GM19372 (cell line): ENCODE data around the gene MED25.

Source experiments
- ATAC-seq: cut with Tn5 transposase; IDR thresholded peaks from one replicate; pipeline ENCODE4 v1.9.1; 2021; ENCODE audit warnings: mild to moderate bottlenecking, low read depth, moderate library complexity; ENCODE audit not compliant: unreplicated experiment

MED25 gene

DNA sequence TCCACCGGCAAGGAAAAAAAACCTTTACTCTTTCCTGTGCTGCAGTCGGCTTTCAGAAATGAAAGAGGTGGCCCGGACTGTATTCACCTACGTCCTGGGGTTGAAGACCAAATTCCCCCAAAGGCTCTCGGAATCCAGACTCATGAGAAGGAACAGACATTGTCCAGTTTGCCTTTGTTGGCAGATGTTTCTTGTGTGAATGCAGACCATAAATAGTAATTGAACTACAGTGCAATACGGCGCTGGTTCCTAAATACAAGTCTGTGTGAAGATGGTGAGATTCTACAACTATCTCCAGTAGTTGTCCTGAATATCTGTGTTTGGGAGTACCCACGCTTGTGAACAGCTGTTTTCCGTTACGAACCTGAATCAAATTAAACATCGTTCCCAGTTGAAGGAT is 21.6 kb downstream of the MED25 start:
- ATAC-seq: no peak

DNA sequence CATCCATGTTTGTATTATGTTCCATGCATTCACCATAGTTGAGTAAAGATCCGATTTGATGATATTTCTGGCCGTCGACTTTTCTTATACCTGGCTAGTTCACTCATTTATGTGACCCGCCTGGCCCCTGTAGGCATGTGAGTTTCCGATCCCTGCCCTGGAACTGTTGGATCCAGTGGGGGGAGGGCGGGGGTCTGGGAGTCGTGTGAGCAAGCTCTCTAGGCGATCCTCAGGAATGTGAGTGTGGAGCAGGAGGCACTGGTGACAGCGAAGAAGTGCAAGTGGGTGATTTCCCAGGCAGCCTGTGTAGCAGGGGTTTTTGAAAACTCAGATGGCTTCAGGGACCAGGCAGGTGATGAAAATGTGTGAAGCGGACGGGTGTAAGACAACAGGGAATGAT is 22.2 kb downstream of the MED25 start:
- ATAC-seq: no peak

DNA sequence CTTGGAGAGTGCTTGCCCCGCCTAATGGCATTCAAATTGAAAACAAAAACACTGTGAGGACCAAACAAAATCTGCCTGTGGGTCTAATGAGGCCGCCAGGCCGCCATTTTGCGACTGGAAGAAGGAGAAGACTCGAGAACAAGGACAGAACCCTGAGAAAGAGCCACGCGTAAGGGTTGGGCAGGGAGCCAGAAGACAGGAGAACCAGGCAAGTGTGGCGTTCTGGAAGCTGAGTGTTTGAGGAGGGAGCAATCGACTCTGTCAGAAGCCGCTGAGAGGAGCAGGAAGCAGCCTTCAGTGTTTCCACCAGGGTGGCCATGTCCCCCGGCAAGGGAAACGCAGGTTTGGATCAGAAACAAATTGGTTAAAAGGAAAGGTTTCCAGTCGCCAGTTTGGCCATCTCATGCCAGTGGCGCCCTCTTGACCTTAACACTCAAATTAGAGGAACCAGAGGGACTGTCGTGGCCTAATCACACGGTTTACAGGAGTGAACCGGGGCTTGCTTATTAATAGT is 22.7 kb downstream of the MED25 start:
- ATAC-seq: no peak

DNA sequence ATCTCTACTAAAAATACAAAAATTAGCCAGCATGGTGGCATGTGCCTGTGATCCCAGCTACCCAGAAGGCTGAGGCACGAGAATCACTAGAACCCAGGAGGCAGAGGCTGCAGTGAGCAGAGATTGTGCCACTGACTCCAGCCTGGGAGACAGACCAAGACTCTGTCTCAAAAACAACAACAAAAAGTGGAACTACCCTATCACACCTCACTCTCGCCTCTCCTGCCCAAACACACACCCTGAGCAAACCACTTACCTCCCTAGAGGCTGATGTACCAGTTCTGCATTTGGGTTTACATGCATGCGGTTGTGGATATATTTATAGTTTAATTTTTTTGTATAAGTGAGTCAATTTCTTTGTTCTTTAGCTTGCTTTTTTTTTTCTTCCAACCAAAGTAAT is 25.2 kb downstream of the MED25 start:
- no peak for ATAC-seq

DNA sequence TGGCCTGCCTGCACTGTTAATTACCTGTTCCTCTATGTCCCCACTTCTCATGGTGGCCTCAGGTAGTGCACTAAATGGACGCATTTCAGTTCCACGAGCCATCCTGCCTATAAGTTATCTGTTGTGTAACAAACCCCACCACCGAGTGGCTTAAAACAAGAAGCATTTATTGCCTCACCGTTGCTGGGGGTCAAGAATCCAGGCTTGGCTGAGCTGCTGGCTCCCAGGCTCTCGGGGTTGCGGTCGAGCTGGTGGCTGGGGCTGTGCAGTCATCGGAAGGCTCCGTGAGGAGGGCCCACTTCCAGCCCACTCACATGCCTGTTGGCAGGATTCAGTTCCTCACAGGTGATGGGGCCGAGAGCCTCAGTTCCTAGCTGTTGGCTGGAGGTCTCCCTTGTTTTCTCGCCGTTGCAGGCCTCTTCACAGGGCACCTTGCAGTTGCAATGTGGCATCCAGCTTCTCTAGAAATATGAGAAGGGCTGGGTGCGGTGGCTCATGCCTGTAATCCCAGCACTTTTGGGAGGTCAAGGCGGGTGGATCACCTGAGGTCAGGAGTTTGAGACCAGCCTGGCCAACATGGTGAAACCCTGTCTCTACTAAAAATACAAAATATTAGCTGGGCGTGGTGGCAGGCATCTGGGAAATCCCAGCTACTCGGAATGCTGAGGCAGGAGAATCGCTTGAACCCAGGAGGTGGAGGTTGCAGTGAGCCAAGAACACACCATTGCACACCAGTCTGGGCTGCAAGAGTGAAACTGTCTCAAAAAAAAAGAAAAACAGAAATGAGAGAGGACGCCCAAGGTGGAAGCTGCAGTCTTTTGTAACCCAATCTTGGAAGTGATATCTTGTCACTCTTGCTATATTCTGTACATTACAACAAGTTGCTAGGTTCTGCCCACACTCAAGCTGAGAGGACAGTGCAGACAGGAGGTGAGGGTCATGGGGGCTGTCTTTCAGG is 26.3 kb downstream of the MED25 start:
- no peak for ATAC-seq

DNA sequence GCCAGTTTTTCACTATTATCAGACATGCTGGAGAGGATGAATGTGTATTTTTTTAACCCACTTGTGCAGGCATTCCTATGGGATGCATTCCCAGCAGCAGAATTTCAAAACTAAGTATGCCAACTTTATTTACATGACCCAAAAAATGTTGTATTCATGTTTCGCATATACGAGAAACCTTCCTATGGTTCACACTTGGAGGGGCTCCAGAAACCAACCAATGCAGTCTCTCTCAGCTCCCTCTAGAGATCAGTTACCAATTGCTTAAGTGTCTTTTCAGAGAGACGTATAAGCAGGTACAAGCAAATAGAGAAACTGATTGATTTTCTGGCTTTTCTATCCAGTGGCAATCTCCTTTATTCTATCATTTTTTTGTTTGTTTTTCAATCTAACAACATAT is 27.3 kb downstream of the MED25 start:
- ATAC-seq: no peak

DNA sequence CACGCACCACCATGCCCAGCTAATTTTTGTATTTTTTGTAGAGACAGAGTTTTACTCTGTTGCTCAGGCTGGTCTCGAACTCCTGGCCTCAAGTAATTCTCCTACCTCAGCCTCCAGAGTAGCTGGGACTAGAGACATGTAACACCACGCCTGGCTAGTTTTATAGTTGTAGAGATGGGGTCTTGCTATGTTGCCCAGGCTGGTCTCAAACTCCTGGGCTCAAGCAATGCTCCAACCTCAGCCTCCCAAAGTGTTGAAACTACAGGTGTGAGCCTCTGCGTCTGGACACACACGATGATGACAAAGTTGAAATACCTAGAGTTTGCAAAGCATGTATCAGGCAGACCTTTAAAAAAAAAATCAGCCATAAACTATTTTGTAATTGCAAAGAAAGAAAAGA is 28.3 kb downstream of the MED25 start:
- no peak for ATAC-seq

DNA sequence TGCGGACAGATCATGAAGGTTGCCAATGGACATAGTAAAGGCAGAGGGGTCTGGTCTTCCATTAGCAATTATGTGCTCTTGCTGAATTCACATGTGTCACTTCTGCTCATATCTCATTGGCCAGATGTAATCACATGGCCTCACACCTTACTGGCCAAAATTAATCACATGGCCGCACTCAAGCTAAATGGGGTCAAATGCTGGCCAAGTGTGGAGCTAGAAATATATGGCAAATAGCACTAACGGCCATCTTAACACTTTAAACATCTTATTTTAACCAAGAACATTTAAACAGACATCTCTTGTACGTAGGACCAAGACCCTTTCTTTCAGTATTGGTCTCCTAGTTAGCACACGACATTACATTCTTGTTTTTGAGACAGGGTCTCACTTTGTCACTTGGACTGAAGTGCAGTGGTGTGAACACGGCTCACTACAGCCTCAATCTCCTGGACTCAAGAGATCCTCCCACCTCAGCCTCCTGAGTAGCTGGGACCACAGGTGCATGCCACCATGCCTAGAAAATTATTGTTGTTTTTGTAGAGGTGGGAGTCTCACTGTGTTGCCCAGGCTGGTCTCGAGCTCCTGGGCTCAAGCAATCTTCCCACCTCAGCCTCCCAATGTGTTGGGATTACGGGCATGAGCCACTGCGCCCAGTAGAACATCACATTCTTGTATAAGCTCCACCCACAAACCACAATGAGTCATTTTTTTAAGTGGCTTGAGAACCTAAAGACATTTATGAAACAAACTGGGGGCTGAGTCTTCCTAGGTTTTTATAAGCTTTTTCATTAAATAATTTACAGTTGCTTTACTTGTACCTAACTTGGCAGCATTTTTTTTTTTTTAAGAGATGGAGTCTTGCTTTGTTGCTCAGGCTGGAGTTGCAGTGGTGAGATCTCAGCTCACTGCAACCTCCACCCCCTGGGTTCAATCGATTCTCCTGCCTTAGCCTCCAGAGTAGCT is 29.9 kb downstream of the MED25 start:
- no peak for ATAC-seq

DNA sequence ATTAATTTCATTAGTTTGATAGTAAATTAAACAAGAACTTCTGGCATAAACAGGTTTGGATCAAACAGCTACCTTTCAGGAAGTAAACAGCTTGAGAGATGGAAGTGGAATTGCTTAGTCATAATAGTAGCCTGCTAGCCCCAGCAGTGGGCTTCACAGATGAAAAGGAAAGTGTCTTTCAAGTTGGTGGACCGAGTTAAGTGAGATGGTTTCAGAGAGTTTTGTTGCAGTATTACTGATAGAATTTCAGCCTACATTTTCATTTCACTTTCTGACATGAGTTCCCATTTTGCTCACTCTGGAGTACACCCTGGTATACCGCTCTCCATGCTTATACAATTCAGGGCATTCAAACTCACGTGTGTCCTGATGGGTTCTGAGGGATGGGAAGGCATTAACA is 30.8 kb downstream of the MED25 start:
- no peak for ATAC-seq

DNA sequence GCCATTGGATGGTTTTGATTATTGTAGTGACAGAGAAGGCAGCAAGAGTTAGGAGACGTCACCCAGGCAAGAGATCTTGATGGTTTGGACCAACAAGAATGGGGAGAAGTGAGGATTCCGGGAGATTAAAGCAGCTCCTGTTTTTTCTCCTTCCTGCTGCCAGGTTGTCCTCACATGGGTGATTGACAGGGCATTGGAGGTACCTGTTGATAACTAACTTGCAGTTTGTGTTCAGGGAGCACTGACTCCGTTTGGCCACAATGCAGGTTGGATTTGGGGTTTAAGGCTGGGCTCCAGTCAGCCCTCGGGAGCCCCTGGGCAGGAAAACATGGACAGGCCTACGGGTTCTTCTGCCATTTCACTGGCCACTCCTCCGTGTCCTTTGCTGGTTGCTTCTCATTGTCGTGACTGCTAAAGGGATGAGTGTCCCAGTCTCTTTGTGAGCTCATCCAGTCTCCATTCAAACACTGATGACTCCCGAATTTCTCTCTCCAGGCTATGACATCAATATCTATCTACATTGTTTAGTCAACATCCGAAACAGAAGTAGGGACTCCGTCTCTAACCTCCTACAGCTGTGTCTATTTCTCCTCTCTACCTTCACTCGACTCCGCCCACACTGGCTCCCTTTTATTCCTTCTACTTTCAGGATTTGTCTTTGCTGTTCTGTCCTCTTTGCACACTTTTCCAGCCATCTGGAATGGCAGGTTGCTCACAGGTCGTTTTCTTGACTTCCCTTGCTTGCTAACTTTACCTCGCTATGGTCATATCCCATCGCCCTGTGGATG is 31.5 kb downstream of the MED25 start:
- no peak for ATAC-seq

DNA sequence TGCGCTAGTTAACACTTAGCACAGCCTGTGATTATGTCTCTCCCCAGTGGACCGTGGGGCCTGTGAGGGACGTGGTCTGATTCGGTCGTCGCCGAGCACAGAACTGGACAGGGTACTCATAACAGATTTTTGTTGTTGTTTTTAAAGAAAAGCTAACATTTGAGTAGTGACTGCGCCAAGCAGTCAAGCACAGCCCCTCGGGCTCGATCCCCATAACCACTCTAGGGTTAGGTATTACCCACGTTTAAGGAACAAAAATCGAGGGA is 32.1 kb downstream of the MED25 start:
- no peak for ATAC-seq

DNA sequence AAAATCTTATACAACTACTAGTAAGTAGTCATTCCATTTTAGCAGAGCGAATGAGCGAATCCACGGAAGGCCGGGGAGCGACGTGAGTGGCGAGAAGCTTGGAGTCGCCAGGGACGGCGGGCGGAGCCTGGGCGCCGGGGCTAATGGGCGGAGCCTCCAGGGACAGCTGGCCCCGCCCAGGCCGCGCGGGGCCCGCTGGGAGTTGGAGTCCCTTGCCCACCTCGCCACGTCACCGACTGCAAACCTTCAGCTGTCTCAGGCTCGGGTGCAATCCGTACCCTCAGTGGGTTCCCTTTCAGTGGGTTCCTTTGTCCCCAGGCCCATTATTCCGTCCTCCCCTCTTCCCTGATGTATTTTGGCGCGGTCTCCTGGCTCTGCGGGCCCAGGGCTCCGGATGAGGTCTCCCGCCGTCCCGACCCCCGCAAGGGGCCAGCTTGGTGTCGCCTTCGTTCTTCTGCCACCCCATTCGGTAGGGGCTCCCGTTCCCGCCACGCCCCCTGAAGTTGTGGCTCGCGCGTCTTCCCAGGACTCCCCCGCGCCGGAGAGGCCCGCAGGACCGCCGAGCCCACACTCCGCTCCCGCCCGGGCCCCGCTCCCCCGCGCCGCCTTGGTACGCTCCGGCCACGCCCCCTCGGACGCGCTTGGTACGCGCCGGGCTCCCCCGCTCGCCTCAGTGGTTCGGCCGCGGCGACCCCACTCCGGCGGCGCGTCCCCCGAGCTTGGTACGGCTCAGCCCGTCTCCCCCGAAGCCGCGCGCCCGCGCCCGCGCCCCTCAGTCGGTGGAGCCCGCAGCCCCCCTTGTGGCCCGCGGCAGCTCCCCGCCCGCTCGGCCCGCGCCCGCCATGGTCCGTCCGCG is 32.6 kb downstream of the MED25 start, which contains the start of gene PTOV1:
TSS of gene PTOV1 (plus strand) at position 673 of the 856 bp plus-strand sequence.
- ATAC-seq: peak; percentile 74

DNA sequence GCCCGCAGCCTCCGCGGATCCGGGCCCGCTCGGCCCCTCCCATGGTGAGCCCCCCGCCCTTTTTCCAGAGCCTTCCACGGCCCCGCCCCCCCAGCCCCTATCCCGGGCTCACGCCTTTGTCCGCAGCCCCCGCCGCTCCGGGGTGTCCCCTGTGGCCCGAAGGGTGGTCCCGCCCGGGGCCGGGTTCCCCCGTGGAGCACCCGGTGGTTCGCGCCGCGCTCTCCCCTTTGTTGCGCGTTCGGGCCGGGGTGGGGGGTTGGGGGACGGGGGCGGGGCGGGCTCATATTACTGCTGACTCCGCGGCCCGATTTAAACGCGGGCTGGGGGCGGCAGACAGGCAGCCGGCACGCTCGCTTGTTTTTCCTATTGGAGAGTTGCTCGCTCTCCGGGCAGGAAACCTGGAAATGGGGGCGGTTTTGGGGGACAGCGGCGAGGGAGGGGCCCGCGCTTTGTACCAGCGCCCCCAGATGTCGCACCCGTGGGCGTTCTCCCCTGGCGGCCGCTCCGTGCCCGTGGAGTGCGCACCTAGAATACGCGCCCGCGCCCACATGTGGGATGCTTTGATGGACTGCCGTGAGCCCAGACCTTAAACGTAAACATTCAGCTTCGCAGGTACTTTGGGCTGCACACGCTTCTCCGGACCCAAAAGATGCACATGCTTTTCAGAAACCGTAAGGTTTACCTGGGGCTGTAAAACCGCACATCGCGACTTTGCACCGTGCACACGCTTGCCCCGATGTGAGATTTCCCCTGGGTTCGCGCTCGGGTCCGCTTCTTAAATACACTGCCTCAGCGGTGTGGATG is 33.6 kb downstream of the MED25 start:
- no peak for ATAC-seq

DNA sequence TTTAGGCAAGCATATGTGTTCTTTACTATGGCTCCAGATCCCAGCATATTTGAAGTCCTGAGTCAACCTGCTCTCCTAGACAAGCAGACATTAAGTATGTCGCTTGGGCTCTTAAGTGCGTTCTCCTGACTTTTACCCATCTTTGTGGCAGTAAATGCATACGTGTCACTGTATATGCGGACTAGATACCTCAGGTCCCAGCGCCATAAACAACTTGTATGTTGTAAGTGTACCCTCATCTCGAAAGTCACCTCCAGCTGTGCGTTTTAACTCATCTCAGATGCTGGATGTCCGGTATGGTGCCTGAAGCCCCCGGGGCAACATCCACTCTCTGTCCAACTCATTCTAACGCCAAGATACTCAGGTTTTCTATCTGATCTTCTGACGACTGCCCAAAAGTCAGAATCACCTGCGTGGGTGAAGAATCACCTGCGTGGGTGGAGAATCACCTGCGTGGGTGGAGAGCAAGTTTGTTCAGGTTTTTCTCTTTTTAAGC is 34.6 kb downstream of the MED25 start:
- ATAC-seq: no peak

DNA sequence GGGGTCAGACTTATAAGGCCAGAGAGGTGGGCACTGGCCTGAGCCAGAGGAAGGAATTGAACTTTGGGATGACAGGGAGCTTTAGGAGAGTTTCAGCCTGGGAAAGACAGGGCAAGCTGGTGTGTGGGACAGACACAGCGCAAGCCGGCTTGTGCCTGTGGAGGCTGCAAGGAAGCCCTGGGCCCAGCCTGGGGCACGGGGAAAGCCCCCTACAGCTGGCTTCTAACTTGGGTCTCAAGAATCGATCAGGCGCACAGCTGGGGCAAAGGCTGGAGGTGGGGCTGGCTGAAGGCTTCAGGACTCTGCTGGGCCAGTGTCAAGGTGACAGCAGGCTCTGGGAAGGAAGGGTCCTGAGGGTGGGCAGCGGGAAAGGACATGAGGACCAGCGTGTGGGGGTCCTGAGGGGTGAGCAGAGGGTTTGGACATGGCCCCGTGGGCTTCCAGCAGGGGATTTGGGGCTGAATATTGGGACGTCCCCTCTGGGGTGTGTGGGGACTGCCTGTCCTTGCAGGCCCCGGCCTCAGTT is 35.8 kb downstream of the MED25 start:
- ATAC-seq: no peak

DNA sequence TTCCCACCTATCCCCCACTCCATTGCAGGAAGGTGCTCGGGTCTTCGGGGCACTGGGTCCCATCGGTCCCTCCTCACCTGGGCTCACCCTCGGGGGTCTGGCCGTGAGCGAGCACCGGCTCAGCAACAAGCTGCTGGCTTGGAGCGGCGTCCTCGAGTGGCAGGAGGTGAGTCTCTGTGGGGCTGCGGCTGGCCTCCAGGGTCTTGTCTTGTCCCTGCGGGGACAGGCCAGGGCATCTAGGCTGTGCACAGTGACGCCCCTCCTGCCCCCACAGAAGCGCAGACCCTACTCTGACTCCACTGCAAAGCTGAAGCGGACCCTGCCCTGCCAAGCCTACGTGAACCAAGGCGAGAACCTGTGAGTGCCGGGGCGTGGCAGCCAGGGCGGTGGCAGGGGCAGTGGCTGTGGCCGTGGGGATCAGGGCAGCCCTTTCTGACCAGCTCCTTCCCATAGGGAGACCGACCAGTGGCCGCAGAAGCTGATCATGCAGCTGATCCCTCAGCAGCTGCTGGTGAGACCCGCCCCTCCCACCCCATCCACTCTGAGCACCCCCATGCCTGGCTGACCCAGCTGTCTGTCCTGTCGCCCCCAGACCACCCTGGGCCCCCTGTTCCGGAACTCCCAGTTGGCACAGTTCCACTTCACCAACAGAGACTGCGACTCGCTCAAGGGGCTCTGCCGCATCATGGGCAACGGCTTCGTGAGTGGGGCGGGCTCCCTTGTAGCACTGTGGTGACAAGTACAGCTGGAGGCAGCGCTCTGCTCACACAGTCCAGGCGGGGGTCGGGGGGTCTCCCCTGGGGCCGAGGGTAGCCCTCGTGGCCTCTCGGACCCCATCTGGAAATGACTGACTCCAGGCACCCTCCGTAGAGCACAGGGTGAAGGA is 36.5 kb downstream of the MED25 start:
- no peak for ATAC-seq

DNA sequence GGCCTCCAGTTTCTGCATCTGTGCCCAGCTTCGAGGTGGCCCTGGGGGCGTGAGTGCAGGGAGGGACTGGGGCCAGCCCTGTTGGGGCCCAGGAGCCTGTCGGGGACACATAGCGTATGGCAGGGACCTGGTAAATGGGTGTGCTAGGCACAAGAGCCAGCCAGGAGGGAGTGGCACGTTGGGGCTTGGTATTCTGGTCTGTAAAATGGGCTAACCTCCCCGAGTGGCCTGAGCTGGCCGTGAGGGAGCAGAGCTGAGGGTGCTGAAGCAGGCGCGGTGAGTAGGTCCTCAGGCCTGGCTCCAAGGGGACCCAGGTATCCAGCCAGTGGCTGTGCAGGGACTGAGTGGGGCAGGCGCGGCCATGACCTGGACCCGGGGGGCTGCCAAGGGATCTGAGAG is 37.2 kb downstream of the MED25 start:
- ATAC-seq: no peak
